HL-60 (cell line): Measurements from ENCODE around the gene PRDX2.
"Not testable (repeated sequence)": the region's sequence is repeated elsewhere in the genome, so short reads cannot be mapped to it uniquely, and the experiment has no call there.

Experiments
- CTCF ChIP-seq: IDR thresholded peaks from one replicate; pipeline ENCODE4 v1.5.1; 2011; ENCODE audit warnings: low read length, control low read depth, inconsistent platforms; ENCODE audit not compliant: insufficient read depth
- POLR2AphosphoS5 ChIP-seq: IDR thresholded peaks from 2 replicates; pipeline ENCODE4 v1.6.1; 2012; ENCODE audit warnings: low read depth

GRCh38 chr19:12817188-12817587 lies 15.6 kb upstream of the PRDX2 start:
- TF ChIP-seq CTCF, POLR2AphosphoS5: not testable (repeated sequence)
